Measurements from ENCODE around the gene ANXA5.

GRCh38 chr4:121693450-121693849, 3.3 kb downstream of the ANXA5 start:
- no peak for TF ChIP-seq POLR2AphosphoS5 (IDR thresholded peaks at IDR 0.05; ENCODE audit: low read depth, low read length)
- no peak for TF ChIP-seq REST (IDR thresholded peaks at IDR 0.05; ENCODE audit: insufficient read depth in 1 of 2, low read depth in 2 of 2, low read length in 1 of 2)
- no peak for TF ChIP-seq CTCF (IDR thresholded peaks at IDR 0.05)
